Loucy (cell line): ENCODE measurements around the gene CYFIP1.

Experiments
- H2AFZ ChIP-seq: fragments of 200-600 bp; sonication (generic); 2 replicates; pipeline ENCODE4 v1.6.0; 2016; ENCODE audit warnings: antibody characterized with exemption, mild to moderate bottlenecking, low read length, moderate library complexity
- H3F3A ChIP-seq: fragments of 200-600 bp; 2 replicates; pipeline ENCODE4 v1.6.0; 2016; ENCODE audit warnings: antibody characterized with exemption, low read depth, mild to moderate bottlenecking
- H3K27me3 ChIP-seq: fragments of 200-600 bp; sonication (generic); 2 replicates; pipeline ENCODE4 v1.6.1; 2014; ENCODE audit warnings: low read length, mild to moderate bottlenecking; ENCODE audit not compliant: insufficient read depth, poor library complexity, severe bottlenecking
- H3K36me3 ChIP-seq: fragments of 200-600 bp; sonication (generic); 2 replicates; pipeline ENCODE4 v1.6.1; 2016; ENCODE audit warnings: low read length; ENCODE audit not compliant: insufficient read depth
- H3K4me1 ChIP-seq: fragments of 200-600 bp; sonication (generic); 2 replicates; pipeline ENCODE4 v1.5.1; 2014; ENCODE audit warnings: low read length, mild to moderate bottlenecking; ENCODE audit not compliant: insufficient read depth, poor library complexity, severe bottlenecking
- H3K4me2 ChIP-seq: fragments of 200-600 bp; sonication (generic); 2 replicates; pipeline ENCODE4 v1.6.0; 2014; ENCODE audit warnings: antibody characterized with exemption, low read length, low read depth, mild to moderate bottlenecking; ENCODE audit not compliant: poor library complexity, severe bottlenecking
- H3K4me3 ChIP-seq: fragments of 200-600 bp; sonication (generic); 2 replicates; pipeline ENCODE4 v1.5.1; 2014; ENCODE audit warnings: low read length, mild to moderate bottlenecking, mixed read lengths; ENCODE audit not compliant: poor library complexity, severe bottlenecking
- H3K79me2 ChIP-seq: fragments of 200-600 bp; sonication (generic); 2 replicates; pipeline ENCODE4 v1.6.1; 2014; ENCODE audit warnings: low read length; ENCODE audit not compliant: insufficient read depth
- H3K9ac ChIP-seq: fragments of 200-600 bp; sonication (generic); 2 replicates; pipeline ENCODE4 v1.6.0; 2014; ENCODE audit warnings: mild to moderate bottlenecking, low read depth, low read length, moderate library complexity; ENCODE audit not compliant: poor library complexity, severe bottlenecking
- H3K9me2 ChIP-seq: fragments of 200-600 bp; sonication (generic); replicated peaks from 2 replicates; pipeline ENCODE4 v1.6.1; 2016; ENCODE audit warnings: low read depth, low read length, mixed read lengths
- H3K9me3 ChIP-seq: fragments of 200-600 bp; sonication (generic); 2 replicates; pipeline ENCODE4 v1.6.1; 2014; ENCODE audit warnings: mild to moderate bottlenecking, antibody characterized with exemption, low read length, low read depth; ENCODE audit not compliant: insufficient read depth
- H4K20me1 ChIP-seq: fragments of 200-600 bp; sonication (generic); 2 replicates; pipeline ENCODE4 v1.6.0; 2014; ENCODE audit warnings: antibody characterized with exemption, low read length, mild to moderate bottlenecking; ENCODE audit not compliant: insufficient read depth, poor library complexity, severe bottlenecking
- EZH2phosphoT487 ChIP-seq: fragments of 200-600 bp; IDR thresholded peaks from 2 replicates; pipeline ENCODE4 v1.6.1; 2018; ENCODE audit warnings: antibody characterized with exemption, mild to moderate bottlenecking, moderate library complexity, borderline replicate concordance
- TF ChIP-seq, protein P1 (sequence below): fragments of 200-600 bp; sonication (generic); conservative IDR thresholded peaks from 2 replicates; pipeline ENCODE4 v1.5.1; 2014; ENCODE audit warnings: mild to moderate bottlenecking, antibody characterized with exemption, low read length

The CYFIP1 gene

DNA sequence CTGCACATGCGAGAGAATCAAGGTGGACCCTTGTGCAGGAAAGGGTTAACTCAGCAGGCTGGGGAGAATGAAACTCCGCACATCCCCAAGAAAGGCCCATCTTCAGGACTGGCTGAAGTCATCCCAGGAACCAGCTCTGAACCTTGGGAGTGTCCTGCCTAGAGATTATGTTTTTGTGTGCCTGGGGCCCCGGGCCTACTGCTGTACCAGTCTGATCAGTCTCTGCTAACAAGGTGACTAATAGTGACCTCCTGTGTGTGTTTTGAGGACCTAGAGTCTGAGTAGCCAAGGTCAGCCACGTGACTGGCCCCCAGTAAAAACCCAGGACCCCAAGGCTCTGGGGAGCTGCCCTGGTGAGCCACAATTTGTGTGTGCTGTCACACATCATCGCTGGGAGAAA is 58.2 kb downstream of the CYFIP1 start:
- Histone ChIP-seq H3F3A (no peaks in the 10 kb centered on the region), H3K4me2 (no peak overlapping the region), H2AFZ (no peak overlapping the region), H4K20me1 (no peaks in the 10 kb centered on the region), H3K27me3 (no peaks in the 10 kb centered on the region), H3K9ac (no peak overlapping the region), H3K9me3 (no peaks in the 10 kb centered on the region), H3K36me3 (no peaks in the 10 kb centered on the region), H3K4me1 (no peaks in the 10 kb centered on the region), H3K9me2 (no peaks in the 10 kb centered on the region), H3K4me3 (no peak overlapping the region), H3K79me2 (no peaks in the 10 kb centered on the region)
- TF ChIP-seq, protein P1, sequence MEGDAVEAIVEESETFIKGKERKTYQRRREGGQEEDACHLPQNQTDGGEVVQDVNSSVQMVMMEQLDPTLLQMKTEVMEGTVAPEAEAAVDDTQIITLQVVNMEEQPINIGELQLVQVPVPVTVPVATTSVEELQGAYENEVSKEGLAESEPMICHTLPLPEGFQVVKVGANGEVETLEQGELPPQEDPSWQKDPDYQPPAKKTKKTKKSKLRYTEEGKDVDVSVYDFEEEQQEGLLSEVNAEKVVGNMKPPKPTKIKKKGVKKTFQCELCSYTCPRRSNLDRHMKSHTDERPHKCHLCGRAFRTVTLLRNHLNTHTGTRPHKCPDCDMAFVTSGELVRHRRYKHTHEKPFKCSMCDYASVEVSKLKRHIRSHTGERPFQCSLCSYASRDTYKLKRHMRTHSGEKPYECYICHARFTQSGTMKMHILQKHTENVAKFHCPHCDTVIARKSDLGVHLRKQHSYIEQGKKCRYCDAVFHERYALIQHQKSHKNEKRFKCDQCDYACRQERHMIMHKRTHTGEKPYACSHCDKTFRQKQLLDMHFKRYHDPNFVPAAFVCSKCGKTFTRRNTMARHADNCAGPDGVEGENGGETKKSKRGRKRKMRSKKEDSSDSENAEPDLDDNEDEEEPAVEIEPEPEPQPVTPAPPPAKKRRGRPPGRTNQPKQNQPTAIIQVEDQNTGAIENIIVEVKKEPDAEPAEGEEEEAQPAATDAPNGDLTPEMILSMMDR, result no peak
- TF ChIP-seq EZH2phosphoT487, result no peak

- H3K79me2 ChIP-seq, result no peaks in the 10 kb centered on the region
- H3K27me3 ChIP-seq, result no peaks in the 10 kb centered on the region
- no peak overlapping the region for H3K9ac ChIP-seq
- H4K20me1 ChIP-seq, result no peaks in the 10 kb centered on the region
- H3K9me3 ChIP-seq, result no peaks in the 10 kb centered on the region
- H3K36me3 ChIP-seq, result no peaks in the 10 kb centered on the region
- no peaks in the 10 kb centered on the region for H3K4me1 ChIP-seq
- H3K9me2 ChIP-seq, result no peaks in the 10 kb centered on the region
- TF ChIP-seq EZH2phosphoT487, result no peak
- TF ChIP-seq, protein P1, result no peak
- no peaks in the 10 kb centered on the region for H3F3A ChIP-seq
- H2AFZ ChIP-seq, result no peak overlapping the region
- no peak overlapping the region for H3K4me2 ChIP-seq
- no peak overlapping the region for H3K4me3 ChIP-seq
Observed at GRCh38 chr15:22919171-22919570, 61.0 kb downstream of the CYFIP1 start.

GRCh38 chr15:22918596-22919140 is 61.5 kb downstream of the CYFIP1 start:
- no peak overlapping the region for H3K4me3 ChIP-seq

More at GRCh38 chr15:22918596-22919140, 61.5 kb downstream of the CYFIP1 start:
- H3K36me3 ChIP-seq, result no peaks in the 10 kb centered on the region
- no peaks in the 10 kb centered on the region for H3K79me2 ChIP-seq
- H3K9me2 ChIP-seq, result no peaks in the 10 kb centered on the region
- no peaks in the 10 kb centered on the region for H3K27me3 ChIP-seq
- H3K4me1 ChIP-seq, result no peaks in the 10 kb centered on the region
- TF ChIP-seq, protein P1, result no peak
- no peak for TF ChIP-seq EZH2phosphoT487
- H2AFZ ChIP-seq, result no peak overlapping the region
- no peaks in the 10 kb centered on the region for H3K9me3 ChIP-seq
- no peaks in the 10 kb centered on the region for H3F3A ChIP-seq
- H3K9ac ChIP-seq, result no peak overlapping the region
- no peak overlapping the region for H3K4me2 ChIP-seq
- no peaks in the 10 kb centered on the region for H4K20me1 ChIP-seq
